ENCODE results near the gene LDLRAD4. TPM values are rescaled to one million over a fixed set of nuclear protein-coding genes. Genes with fewer than 3 reads are reported as not detected.

Gene LDLRAD4
- total RNA-seq, 2 experiments from 2014 or later: 34.3 to 35.7 TPM

- no peaks in the 10 kb centered on the region for H3K27me3 Mint-ChIP-seq (ENCODE audit: low read depth)
- no peak for DNase-seq
- ChIA-PET CTCF (no interaction called here), POLR2A (no interaction called here)
- H3K4me3 Mint-ChIP-seq: no peak overlapping the region
- no peak for ATAC-seq
- no peak overlapping the region for H3K27ac Mint-ChIP-seq
- H3K4me1 Mint-ChIP-seq (ENCODE audit: low read depth): peaks cover 7% of the 10 kb centered on the region
- peaks cover 46% of the 10 kb centered on the region for H3K36me3 Mint-ChIP-seq (ENCODE audit: low read depth)
- H3K9me3 Mint-ChIP-seq (ENCODE audit: insufficient read depth): no peaks in the 10 kb centered on the region
Measured at GRCh38 chr18:13494871-13495445, 276.4 kb downstream of the LDLRAD4 start.

GRCh38 chr18:13495961-13496360 lies 277.4 kb downstream of the LDLRAD4 start:
- Mint-ChIP-seq H3K27ac (no peak overlapping the region), H3K4me1 (ENCODE audit: low read depth) (peaks cover 15% of the 10 kb centered on the region), H3K9me3 (ENCODE audit: insufficient read depth) (no peaks in the 10 kb centered on the region), H3K4me3 (no peak overlapping the region), H3K36me3 (ENCODE audit: low read depth) (peaks cover 46% of the 10 kb centered on the region), H3K27me3 (ENCODE audit: low read depth) (no peaks in the 10 kb centered on the region)
- POLR2A ChIA-PET: no interaction called here
- no peak for ATAC-seq
- CTCF ChIA-PET: no interaction called here
- DNase-seq: no peak

GRCh38 chr18:13496691-13497281 lies 278.2 kb downstream of the LDLRAD4 start:
- Mint-ChIP-seq H3K27ac (no peak overlapping the region), H3K9me3 (ENCODE audit: insufficient read depth) (no peaks in the 10 kb centered on the region), H3K27me3 (ENCODE audit: low read depth) (no peaks in the 10 kb centered on the region), H3K4me1 (ENCODE audit: low read depth) (peaks cover 23% of the 10 kb centered on the region), H3K4me3 (no peak overlapping the region), H3K36me3 (ENCODE audit: low read depth) (peaks cover 42% of the 10 kb centered on the region)
- ChIA-PET POLR2A (no interaction called here), CTCF (no interaction called here)
- ATAC-seq (no peak), DNase-seq (no peak)

- H3K27ac Mint-ChIP-seq: peak overlapping the region; percentile 5
- peaks cover 37% of the 10 kb centered on the region for H3K36me3 Mint-ChIP-seq (ENCODE audit: low read depth)
- H3K27me3 Mint-ChIP-seq (ENCODE audit: low read depth): no peaks in the 10 kb centered on the region
- H3K4me3 Mint-ChIP-seq: no peak overlapping the region
- peaks cover 34% of the 10 kb centered on the region for H3K4me1 Mint-ChIP-seq (ENCODE audit: low read depth)
- no peak for ATAC-seq
- ChIA-PET CTCF (no interaction called here), POLR2A (no interaction called here)
- no peak for DNase-seq
- no peaks in the 10 kb centered on the region for H3K9me3 Mint-ChIP-seq (ENCODE audit: insufficient read depth)
Measured at GRCh38 chr18:13499803-13500202, 281.2 kb downstream of the LDLRAD4 start.

- H3K27me3 Mint-ChIP-seq (ENCODE audit: low read depth): no peaks in the 10 kb centered on the region
- ChIA-PET POLR2A (no interaction called here), CTCF (no interaction called here)
- H3K4me3 Mint-ChIP-seq: no peak overlapping the region
- peak; percentile 34 for DNase-seq
- peaks cover 34% of the 10 kb centered on the region for H3K4me1 Mint-ChIP-seq (ENCODE audit: low read depth)
- H3K9me3 Mint-ChIP-seq (ENCODE audit: insufficient read depth): no peaks in the 10 kb centered on the region
- ATAC-seq: no peak
- no peak overlapping the region for H3K27ac Mint-ChIP-seq
- peaks cover 37% of the 10 kb centered on the region for H3K36me3 Mint-ChIP-seq (ENCODE audit: low read depth)
Measured at GRCh38 chr18:13500227-13500865, 281.8 kb downstream of the LDLRAD4 start.

GRCh38 chr18:13500869-13501542 lies 282.4 kb downstream of the LDLRAD4 start:
- ChIA-PET POLR2A (interaction anchor here (1.2 kb wide), 1 partner anchor 110 kb away, joined by 3 read pairs; no protein-coding TSS in a partner anchor), CTCF (interaction anchor here (1.7 to 2.1 kb wide), 2 partner anchors 12 to 284 kb away, joined by 8 to 10 read pairs; no protein-coding TSS in a partner anchor)
- ATAC-seq (no peak), DNase-seq (no peak)
- Mint-ChIP-seq H3K36me3 (ENCODE audit: low read depth) (peaks cover 36% of the 10 kb centered on the region), H3K27ac (no peak overlapping the region), H3K4me3 (no peak overlapping the region), H3K27me3 (ENCODE audit: low read depth) (no peaks in the 10 kb centered on the region), H3K4me1 (ENCODE audit: low read depth) (peaks cover 40% of the 10 kb centered on the region), H3K9me3 (ENCODE audit: insufficient read depth) (no peaks in the 10 kb centered on the region)

GRCh38 chr18:13501543-13501887 lies 283.0 kb downstream of the LDLRAD4 start:
- no peak overlapping the region for H3K27ac Mint-ChIP-seq

GRCh38 chr18:13501891-13502290 lies 283.3 kb downstream of the LDLRAD4 start:
- H3K4me1 Mint-ChIP-seq (ENCODE audit: low read depth): peaks cover 43% of the 10 kb centered on the region
- POLR2A ChIA-PET: interaction anchor here (0.5 to 1.2 kb wide), 3 partner anchors 110 to 305 kb away, joined by 3 read pairs; partner anchors contain the start of genes FAM210A and RNMT
- H3K9me3 Mint-ChIP-seq (ENCODE audit: insufficient read depth): no peaks in the 10 kb centered on the region
- no peak overlapping the region for H3K4me3 Mint-ChIP-seq
- CTCF ChIA-PET: interaction anchor here (0.8 to 2.1 kb wide), 3 partner anchors 11 to 285 kb away, joined by 3 to 10 read pairs (median 8); no protein-coding TSS in a partner anchor
- ATAC-seq (peak; percentile 70), DNase-seq (peak; percentile 51)
- H3K27ac Mint-ChIP-seq: peak overlapping the region; percentile 52
- H3K36me3 Mint-ChIP-seq (ENCODE audit: low read depth): peaks cover 31% of the 10 kb centered on the region
- no peaks in the 10 kb centered on the region for H3K27me3 Mint-ChIP-seq (ENCODE audit: low read depth)

More at GRCh38 chr18:13501543-13501887, 283.0 kb downstream of the LDLRAD4 start:
- H3K36me3 Mint-ChIP-seq (ENCODE audit: low read depth): peaks cover 32% of the 10 kb centered on the region
- H3K9me3 Mint-ChIP-seq (ENCODE audit: insufficient read depth): no peaks in the 10 kb centered on the region
- no peak overlapping the region for H3K4me3 Mint-ChIP-seq
- ChIA-PET CTCF (interaction anchor here (0.8 to 2.1 kb wide), 3 partner anchors 11 to 285 kb away, joined by 3 to 10 read pairs (median 8); no protein-coding TSS in a partner anchor), POLR2A (interaction anchor here (1.2 kb wide), 2 partner anchors 110 to 225 kb away, joined by 3 read pairs; partner anchors contain the start of genes FAM210A and RNMT)
- no peaks in the 10 kb centered on the region for H3K27me3 Mint-ChIP-seq (ENCODE audit: low read depth)
- H3K4me1 Mint-ChIP-seq (ENCODE audit: low read depth): peaks cover 43% of the 10 kb centered on the region
- ATAC-seq: no peak
- DNase-seq: no peak

- ATAC-seq (no peak), DNase-seq (no peak)
- H3K27me3 Mint-ChIP-seq (ENCODE audit: low read depth): no peaks in the 10 kb centered on the region
- POLR2A ChIA-PET: interaction anchor here (0.5 to 1.2 kb wide), 4 partner anchors 23 to 305 kb away, joined by 3 to 4 read pairs (median 3); partner anchors contain the start of genes FAM210A and RNMT
- CTCF ChIA-PET: interaction anchor here (0.8 to 2.1 kb wide), 3 partner anchors 10 to 286 kb away, joined by 3 to 10 read pairs (median 8); no protein-coding TSS in a partner anchor
- no peaks in the 10 kb centered on the region for H3K9me3 Mint-ChIP-seq (ENCODE audit: insufficient read depth)
- peaks cover 43% of the 10 kb centered on the region for H3K4me1 Mint-ChIP-seq (ENCODE audit: low read depth)
- H3K4me3 Mint-ChIP-seq: no peak overlapping the region
- peak overlapping the region; percentile 52 for H3K27ac Mint-ChIP-seq
- H3K36me3 Mint-ChIP-seq (ENCODE audit: low read depth): peaks cover 24% of the 10 kb centered on the region
Measured at GRCh38 chr18:13502585-13502984, 284.0 kb downstream of the LDLRAD4 start.

GRCh38 chr18:13503836-13504235 lies 285.3 kb downstream of the LDLRAD4 start:
- no peak for DNase-seq
- Mint-ChIP-seq H3K9me3 (ENCODE audit: insufficient read depth) (no peaks in the 10 kb centered on the region), H3K27me3 (ENCODE audit: low read depth) (no peaks in the 10 kb centered on the region), H3K27ac (no peak overlapping the region), H3K4me3 (no peak overlapping the region), H3K4me1 (ENCODE audit: low read depth) (peaks cover 43% of the 10 kb centered on the region), H3K36me3 (ENCODE audit: low read depth) (peaks cover 15% of the 10 kb centered on the region)
- ChIA-PET CTCF (no interaction called here), POLR2A (no interaction called here)
- ATAC-seq: no peak

- Mint-ChIP-seq H3K27ac (peak overlapping the region; percentile 28), H3K27me3 (ENCODE audit: low read depth) (no peaks in the 10 kb centered on the region), H3K9me3 (ENCODE audit: insufficient read depth) (no peaks in the 10 kb centered on the region), H3K4me1 (ENCODE audit: low read depth) (peaks cover 32% of the 10 kb centered on the region), H3K4me3 (no peak overlapping the region), H3K36me3 (ENCODE audit: low read depth) (peaks cover 10% of the 10 kb centered on the region)
- ATAC-seq (no peak), DNase-seq (no peak)
- ChIA-PET POLR2A (no interaction called here), CTCF (interaction anchor here (1.0 to 2.0 kb wide), 4 partner anchors 13 to 290 kb away, joined by 3 to 5 read pairs (median 4); no protein-coding TSS in a partner anchor)
Measured at GRCh38 chr18:13505780-13506345, 287.3 kb downstream of the LDLRAD4 start.

All from activated CD8-positive, alpha-beta T cell treated with anti-CD3 and anti-CD28 coated beads, Interleukin-2, amount 10 ng/mL, durations not matched to agents 7 days and 5 days (primary cell).